Measurements from ENCODE around the gene EYA2.

Gene EYA2

DNA sequence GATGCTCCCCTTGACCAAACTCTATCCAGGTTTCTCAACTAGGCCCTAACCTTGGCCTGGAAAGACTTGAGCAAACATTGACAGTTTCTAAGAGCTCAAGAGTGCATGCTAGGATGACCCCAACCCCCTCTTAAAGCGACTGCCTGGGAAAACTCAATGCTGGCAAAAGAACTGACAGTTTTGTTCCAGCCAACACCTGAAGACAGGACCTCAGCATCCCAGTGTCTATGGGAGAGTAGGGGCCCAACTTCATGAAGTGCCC, 341.9 kb downstream of the EYA2 start:
- H3K4me3 ChIP-seq (ENCODE audit: low read length) = no peak overlapping the region
- no peak for DNase-seq (ENCODE audit: low read depth)
- TF ChIP-seq, protein P1, sequence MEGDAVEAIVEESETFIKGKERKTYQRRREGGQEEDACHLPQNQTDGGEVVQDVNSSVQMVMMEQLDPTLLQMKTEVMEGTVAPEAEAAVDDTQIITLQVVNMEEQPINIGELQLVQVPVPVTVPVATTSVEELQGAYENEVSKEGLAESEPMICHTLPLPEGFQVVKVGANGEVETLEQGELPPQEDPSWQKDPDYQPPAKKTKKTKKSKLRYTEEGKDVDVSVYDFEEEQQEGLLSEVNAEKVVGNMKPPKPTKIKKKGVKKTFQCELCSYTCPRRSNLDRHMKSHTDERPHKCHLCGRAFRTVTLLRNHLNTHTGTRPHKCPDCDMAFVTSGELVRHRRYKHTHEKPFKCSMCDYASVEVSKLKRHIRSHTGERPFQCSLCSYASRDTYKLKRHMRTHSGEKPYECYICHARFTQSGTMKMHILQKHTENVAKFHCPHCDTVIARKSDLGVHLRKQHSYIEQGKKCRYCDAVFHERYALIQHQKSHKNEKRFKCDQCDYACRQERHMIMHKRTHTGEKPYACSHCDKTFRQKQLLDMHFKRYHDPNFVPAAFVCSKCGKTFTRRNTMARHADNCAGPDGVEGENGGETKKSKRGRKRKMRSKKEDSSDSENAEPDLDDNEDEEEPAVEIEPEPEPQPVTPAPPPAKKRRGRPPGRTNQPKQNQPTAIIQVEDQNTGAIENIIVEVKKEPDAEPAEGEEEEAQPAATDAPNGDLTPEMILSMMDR (conservative IDR thresholded peaks at IDR 0.05; ENCODE audit: low read depth, low read length) = no peak

DNA sequence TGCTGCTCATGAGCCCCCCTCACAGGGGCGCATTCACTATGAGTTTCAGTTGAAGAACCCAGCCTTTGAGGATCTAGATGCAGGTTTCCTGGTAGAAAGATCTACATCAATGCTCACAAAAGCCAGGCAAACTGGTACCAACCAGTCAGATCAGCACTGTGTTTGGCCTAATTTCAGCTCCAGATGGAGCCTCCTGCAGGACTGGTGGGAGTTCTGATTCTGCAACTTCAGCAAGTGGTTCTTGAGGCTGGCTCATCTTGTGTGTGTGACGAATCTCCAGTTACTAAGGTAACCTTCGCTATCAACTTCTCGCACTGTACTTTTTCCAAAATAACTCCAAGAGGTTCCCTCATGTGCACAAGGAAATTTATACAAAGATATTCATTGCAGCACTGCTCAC, 343.1 kb downstream of the EYA2 start:
- no peak for DNase-seq (ENCODE audit: low read depth)
- TF ChIP-seq, protein P1 (conservative IDR thresholded peaks at IDR 0.05; ENCODE audit: low read depth, low read length) = no peak
- no peak overlapping the region for H3K4me3 ChIP-seq (ENCODE audit: low read length)
